HEK293 (cell line): ENCODE measurements around the gene SLC22A16.
A peak's percentile ranks its signal among the peaks of the same experiment; 100 is the strongest.

ENCODE experiments used
- CTCF ChIA-PET: fragments of 350-600 bp; formaldehyde crosslinking; extraction: SDS; loops from one replicate; lab custom pipeline; 2021; ENCODE audit warnings: antibody characterized with exemption; lab: Yijun Ruan, JAX
- POLR2A ChIA-PET: fragments of 300-600 bp; formaldehyde crosslinking; extraction: SDS; loops from one replicate; lab custom pipeline; 2020; ENCODE audit warnings: antibody characterized with exemption, inconsistent platforms; lab: Yijun Ruan, JAX
- H3K27ac ChIP-seq: fragments of 200-500 bp; sonication (Bioruptor generic); 2 replicates; pipeline ENCODE4 v1.5.1; 2014; ENCODE audit warnings: low read depth, low read length, control low read depth, inconsistent platforms; ENCODE audit errors: extremely low read depth
- H3K36me3 ChIP-seq, 2 experiments: fragments of 200-500 bp in 1 of 2; sonication (Bioruptor generic) in 1 of 2; 1 replicate in 1 of 2; 2 replicates in 1 of 2; pipeline ENCODE4 v1.5.1; 2014 to 2017; ENCODE audit warnings: inconsistent platforms in 2 of 2, low read length in 2 of 2; ENCODE audit not compliant: control insufficient read depth in 2 of 2, insufficient read depth in 1 of 2
- H3K4me1 ChIP-seq: fragments of 200-500 bp; sonication (Bioruptor generic); 2 replicates; pipeline ENCODE4 v1.5.1; 2014; ENCODE audit warnings: mild to moderate bottlenecking, low read length, inconsistent platforms; ENCODE audit not compliant: control insufficient read depth, insufficient read depth
- H3K4me3 ChIP-seq: 2 replicates; pipeline ENCODE4 v1.5.1; 2011; ENCODE audit warnings: low read depth, mild to moderate bottlenecking, control low read depth, low read length, moderate library complexity
- H3K9me3 ChIP-seq: fragments of 200-500 bp; sonication (Bioruptor generic); 2 replicates; pipeline ENCODE4 v1.5.1; 2014; ENCODE audit warnings: low read depth, low read length, inconsistent platforms; ENCODE audit not compliant: control insufficient read depth, insufficient read depth
- GFI1B ChIP-seq: fragments of 450-650 bp; formaldehyde crosslinking; IDR thresholded peaks from 2 replicates; pipeline ENCODE4 v1.5.1; 2016; ENCODE audit warnings: missing biosample characterization, missing genetic modification characterization
- HOXD13 ChIP-seq: sonication (generic); formaldehyde crosslinking; IDR thresholded peaks from 2 replicates; pipeline ENCODE4 v1.8.0; 2022; ENCODE audit warnings: missing genetic modification reagents, borderline replicate concordance
- TCF7L2 ChIP-seq: IDR thresholded peaks from 2 replicates; pipeline ENCODE4 v1.6.1; 2011; ENCODE audit warnings: low read depth, mild to moderate bottlenecking, inconsistent platforms, low read length, moderate library complexity, borderline replicate concordance
- ZBTB17 ChIP-seq: fragments of 450-650 bp; formaldehyde crosslinking; IDR thresholded peaks from 2 replicates; pipeline ENCODE4 v1.5.1; 2016; ENCODE audit warnings: missing biosample characterization, missing genetic modification characterization
- ZBTB7A ChIP-seq: fragments of 450-650 bp; formaldehyde crosslinking; IDR thresholded peaks from 2 replicates; pipeline ENCODE4 v1.5.1; 2016; ENCODE audit warnings: low read depth, missing biosample characterization, missing genetic modification characterization
- ZIC2 ChIP-seq: fragments of 450-650 bp; formaldehyde crosslinking; IDR thresholded peaks from 2 replicates; pipeline ENCODE4 v1.5.1; 2016; ENCODE audit warnings: missing biosample characterization, missing genetic modification characterization
- ZNF19 ChIP-seq: fragments of 450-650 bp; formaldehyde crosslinking; IDR thresholded peaks from 2 replicates; pipeline ENCODE4; 2016; ENCODE audit warnings: missing biosample characterization, missing genetic modification characterization, low read depth
- ZNF223 ChIP-seq: fragments of 450-650 bp; formaldehyde crosslinking; IDR thresholded peaks from 2 replicates; pipeline ENCODE4 v1.5.1; 2016; ENCODE audit warnings: missing biosample characterization, missing genetic modification characterization
- ZNF292 ChIP-seq: fragments of 450-650 bp; formaldehyde crosslinking; IDR thresholded peaks from 2 replicates; pipeline ENCODE4 v1.5.1; 2016; ENCODE audit warnings: low read depth, missing biosample characterization, missing genetic modification characterization, borderline replicate concordance
- ZNF423 ChIP-seq: fragments of 450-650 bp; formaldehyde crosslinking; IDR thresholded peaks from 2 replicates; pipeline ENCODE4 v1.5.1; 2016; ENCODE audit warnings: missing biosample characterization, missing genetic modification characterization
- ZNF501 ChIP-seq: fragments of 450-650 bp; formaldehyde crosslinking; IDR thresholded peaks from 2 replicates; pipeline ENCODE4 v1.5.1; 2016; ENCODE audit warnings: missing biosample characterization, missing genetic modification characterization
- ZNF549 ChIP-seq: fragments of 450-650 bp; IDR thresholded peaks from 2 replicates; pipeline ENCODE4 v1.5.1; 2018; ENCODE audit warnings: missing biosample characterization, missing genetic modification characterization, mild to moderate bottlenecking, inconsistent platforms, moderate library complexity
- ZNF621 ChIP-seq: fragments of 450-650 bp; formaldehyde crosslinking; IDR thresholded peaks from 2 replicates; pipeline ENCODE4 v1.5.1; 2017; ENCODE audit warnings: missing biosample characterization, missing genetic modification characterization
- ZNF747 ChIP-seq: fragments of 450-650 bp; formaldehyde crosslinking; IDR thresholded peaks from 2 replicates; pipeline ENCODE4 v1.5.1; 2016; ENCODE audit warnings: missing biosample characterization, missing genetic modification characterization
- TF ChIP-seq, protein P1 (sequence below): fragments of 450-650 bp; formaldehyde crosslinking; IDR thresholded peaks from 2 replicates; pipeline ENCODE4 v1.5.1; 2016; ENCODE audit warnings: missing biosample characterization, missing genetic modification characterization
- TF ChIP-seq, protein P2 (sequence below): fragments of 450-650 bp; formaldehyde crosslinking; conservative IDR thresholded peaks from 2 replicates; pipeline ENCODE4 v1.5.1; 2016; ENCODE audit warnings: low read depth, missing biosample characterization, missing genetic modification characterization
- TF ChIP-seq, protein P3 (sequence below): fragments of 450-650 bp; formaldehyde crosslinking; IDR thresholded peaks from 2 replicates; pipeline ENCODE4 v1.5.1; 2016; ENCODE audit warnings: missing biosample characterization, missing genetic modification characterization

The SLC22A16 gene

DNA sequence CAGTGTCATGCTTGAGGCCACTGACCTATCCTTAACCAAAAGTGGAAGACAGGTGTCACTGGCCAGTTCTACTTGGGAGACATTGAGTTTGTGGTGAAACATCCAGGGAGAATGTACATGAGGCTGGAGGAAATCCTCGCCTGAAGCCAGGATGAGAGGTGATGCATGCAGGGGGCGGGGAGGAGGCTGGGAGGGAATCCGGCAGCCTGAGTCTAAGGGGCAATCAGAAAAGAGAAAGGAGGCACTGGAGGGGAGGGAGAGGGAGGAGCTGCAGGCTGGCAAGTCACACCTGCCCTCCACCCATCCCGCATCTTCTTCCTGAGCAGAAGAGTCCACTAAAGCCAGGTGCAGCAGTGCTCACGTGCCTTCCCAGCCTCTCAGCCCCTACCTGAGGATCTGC lies 46.2 kb downstream of the SLC22A16 start (continued):
- TF ChIP-seq, protein P1, sequence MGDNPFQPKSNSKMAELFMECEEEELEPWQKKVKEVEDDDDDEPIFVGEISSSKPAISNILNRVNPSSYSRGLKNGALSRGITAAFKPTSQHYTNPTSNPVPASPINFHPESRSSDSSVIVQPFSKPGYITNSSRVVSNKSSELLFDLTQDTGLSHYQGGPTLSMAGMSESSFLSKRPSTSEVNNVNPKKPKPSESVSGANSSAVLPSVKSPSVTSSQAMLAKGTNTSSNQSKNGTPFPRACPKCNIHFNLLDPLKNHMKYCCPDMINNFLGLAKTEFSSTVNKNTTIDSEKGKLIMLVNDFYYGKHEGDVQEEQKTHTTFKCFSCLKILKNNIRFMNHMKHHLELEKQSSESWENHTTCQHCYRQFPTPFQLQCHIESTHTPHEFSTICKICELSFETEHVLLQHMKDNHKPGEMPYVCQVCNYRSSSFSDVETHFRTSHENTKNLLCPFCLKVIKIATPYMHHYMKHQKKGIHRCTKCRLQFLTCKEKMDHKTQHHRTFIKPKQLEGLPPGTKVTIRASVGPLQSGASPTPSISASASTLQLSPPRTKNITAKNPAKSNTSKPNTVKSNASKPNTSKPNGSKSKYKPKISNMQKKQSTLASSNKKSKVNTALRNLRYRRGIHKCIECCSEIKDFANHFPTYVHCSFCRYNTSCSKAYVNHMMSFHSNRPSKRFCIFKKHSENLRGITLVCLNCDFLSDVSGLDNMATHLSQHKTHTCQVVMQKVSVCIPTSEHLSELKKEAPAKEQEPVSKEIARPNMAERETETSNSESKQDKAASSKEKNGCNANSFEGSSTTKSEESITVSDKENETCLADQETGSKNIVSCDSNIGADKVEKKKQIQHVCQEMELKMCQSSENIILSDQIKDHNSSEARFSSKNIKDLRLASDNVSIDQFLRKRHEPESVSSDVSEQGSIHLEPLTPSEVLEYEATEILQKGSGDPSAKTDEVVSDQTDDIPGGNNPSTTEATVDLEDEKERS (tag by site-specific recombination): no peak
- TF ChIP-seq ZNF223: no peak
- TF ChIP-seq, all 188 proteins: peak for 0

DNA sequence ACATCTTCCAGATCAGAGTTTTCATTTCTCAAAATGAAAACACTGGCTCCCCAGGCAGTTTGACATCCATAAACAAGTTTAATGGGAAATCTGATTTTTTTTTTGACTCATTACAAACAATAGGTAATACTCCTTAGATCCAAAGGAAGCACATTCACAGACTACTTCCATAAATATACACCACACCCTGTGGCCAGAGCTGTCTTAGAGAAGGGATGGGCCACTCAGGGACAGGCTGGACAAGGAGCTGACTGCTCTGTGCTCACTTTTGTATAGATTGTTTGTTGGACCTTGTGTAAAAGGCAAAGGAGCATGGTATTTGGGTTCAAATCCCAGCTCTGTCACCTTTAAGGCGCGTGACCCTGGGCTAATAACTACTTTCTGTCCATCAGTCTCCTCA lies 48.3 kb downstream of the SLC22A16 start:
- Histone ChIP-seq H3K4me3 (no peak overlapping the region), H3K36me3 (no peaks in the 10 kb centered on the region), H3K9me3 (no peaks in the 10 kb centered on the region)
- CTCF ChIA-PET: interaction anchor here (0.6 kb wide), 1 partner anchor 1421 kb away, joined by 3 read pairs; no protein-coding TSS in a partner anchor
- POLR2A ChIA-PET: no interaction called here
- TF ChIP-seq TCF7L2 (no peak), ZIC2 (tag by site-specific recombination) (no peak), ZNF501 (tag by site-specific recombination) (no peak), ZNF621 (tag by site-specific recombination) (no peak)
- TF ChIP-seq, protein P2, sequence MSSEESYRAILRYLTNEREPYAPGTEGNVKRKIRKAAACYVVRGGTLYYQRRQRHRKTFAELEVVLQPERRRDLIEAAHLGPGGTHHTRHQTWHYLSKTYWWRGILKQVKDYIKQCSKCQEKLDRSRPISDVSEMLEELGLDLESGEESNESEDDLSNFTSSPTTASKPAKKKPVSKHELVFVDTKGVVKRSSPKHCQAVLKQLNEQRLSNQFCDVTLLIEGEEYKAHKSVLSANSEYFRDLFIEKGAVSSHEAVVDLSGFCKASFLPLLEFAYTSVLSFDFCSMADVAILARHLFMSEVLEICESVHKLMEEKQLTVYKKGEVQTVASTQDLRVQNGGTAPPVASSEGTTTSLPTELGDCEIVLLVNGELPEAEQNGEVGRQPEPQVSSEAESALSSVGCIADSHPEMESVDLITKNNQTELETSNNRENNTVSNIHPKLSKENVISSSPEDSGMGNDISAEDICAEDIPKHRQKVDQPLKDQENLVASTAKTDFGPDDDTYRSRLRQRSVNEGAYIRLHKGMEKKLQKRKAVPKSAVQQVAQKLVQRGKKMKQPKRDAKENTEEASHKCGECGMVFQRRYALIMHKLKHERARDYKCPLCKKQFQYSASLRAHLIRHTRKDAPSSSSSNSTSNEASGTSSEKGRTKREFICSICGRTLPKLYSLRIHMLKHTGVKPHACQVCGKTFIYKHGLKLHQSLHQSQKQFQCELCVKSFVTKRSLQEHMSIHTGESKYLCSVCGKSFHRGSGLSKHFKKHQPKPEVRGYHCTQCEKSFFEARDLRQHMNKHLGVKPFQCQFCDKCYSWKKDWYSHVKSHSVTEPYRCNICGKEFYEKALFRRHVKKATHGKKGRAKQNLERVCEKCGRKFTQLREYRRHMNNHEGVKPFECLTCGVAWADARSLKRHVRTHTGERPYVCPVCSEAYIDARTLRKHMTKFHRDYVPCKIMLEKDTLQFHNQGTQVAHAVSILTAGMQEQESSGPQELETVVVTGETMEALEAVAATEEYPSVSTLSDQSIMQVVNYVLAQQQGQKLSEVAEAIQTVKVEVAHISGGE: no peak
- TF ChIP-seq, all 188 proteins: peak for 0
- Histone ChIP-seq H3K27ac (no peak overlapping the region), H3K4me1 (no peaks in the 10 kb centered on the region)

DNA sequence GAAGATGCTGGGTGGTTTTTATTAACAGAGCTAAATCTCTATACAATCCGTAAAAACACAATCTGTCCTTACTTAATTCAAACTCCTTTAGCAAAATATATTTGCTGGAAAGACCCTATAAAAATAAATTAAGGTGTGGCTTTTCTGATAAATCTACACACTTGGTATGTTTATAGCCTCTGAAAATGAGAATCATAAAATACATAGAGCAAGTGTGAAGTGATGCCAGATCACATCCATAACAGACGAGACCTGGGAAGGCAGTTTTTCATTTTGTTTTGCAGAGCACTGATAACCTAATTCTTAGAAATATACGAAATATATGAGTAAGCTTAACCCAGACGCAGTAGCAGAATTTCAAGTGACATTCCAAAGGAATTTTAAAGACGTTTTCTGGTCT lies 50.6 kb downstream of the SLC22A16 start:
- POLR2A ChIA-PET: no interaction called here
- TF ChIP-seq ZNF549 (no peak), ZBTB17 (tag by site-specific recombination) (peak; percentile 62; the same call in 1 of the 2 replicates), ZNF19 (tag by site-specific recombination) (no peak)
- TF ChIP-seq, all 188 proteins: peak for 1
- CTCF ChIA-PET: interaction anchor here (0.6 kb wide), 1 partner anchor 284 kb away, joined by 5 read pairs; no protein-coding TSS in a partner anchor
- Histone ChIP-seq H3K9me3 (no peaks in the 10 kb centered on the region), H3K4me3 (no peak overlapping the region), H3K4me1 (no peaks in the 10 kb centered on the region), H3K27ac (no peak overlapping the region), H3K36me3 (no peaks in the 10 kb centered on the region)

DNA sequence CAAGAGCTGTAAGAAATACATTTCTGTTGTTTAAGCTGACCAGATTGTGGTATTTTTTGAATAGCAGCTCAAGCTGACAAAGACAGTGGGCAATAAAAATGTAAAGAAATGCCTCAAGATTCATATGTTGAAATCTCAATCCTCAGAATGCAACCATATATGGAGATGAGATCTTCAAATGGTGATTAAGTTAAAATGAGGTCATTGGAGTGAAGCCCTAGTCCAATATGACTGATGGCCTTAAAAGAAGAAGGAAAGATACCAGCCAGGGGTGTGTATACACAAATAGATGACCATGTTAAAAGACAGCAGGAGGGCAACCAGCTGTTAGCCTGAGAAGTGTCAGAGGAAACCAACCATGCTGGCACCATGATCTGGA lies 54.0 kb downstream of the SLC22A16 start:
- Histone ChIP-seq H3K27ac (no peak overlapping the region), H3K4me1 (no peaks in the 10 kb centered on the region), H3K4me3 (no peak overlapping the region), H3K9me3 (no peaks in the 10 kb centered on the region), H3K36me3 (no peaks in the 10 kb centered on the region)
- ChIA-PET POLR2A (no interaction called here), CTCF (no interaction called here)
- TF ChIP-seq, protein P3, sequence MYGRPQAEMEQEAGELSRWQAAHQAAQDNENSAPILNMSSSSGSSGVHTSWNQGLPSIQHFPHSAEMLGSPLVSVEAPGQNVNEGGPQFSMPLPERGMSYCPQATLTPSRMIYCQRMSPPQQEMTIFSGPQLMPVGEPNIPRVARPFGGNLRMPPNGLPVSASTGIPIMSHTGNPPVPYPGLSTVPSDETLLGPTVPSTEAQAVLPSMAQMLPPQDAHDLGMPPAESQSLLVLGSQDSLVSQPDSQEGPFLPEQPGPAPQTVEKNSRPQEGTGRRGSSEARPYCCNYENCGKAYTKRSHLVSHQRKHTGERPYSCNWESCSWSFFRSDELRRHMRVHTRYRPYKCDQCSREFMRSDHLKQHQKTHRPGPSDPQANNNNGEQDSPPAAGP (tag by site-specific recombination): no peak
- TF ChIP-seq ZBTB7A (tag by site-specific recombination) (no peak), GFI1B (no peak), HOXD13 (no peak), ZNF292 (no peak), ZNF747 (tag by site-specific recombination) (no peak), ZNF423 (tag by site-specific recombination) (no peak)
